GM23338 (cell line): ENCODE measurements around the gene TSHZ2.

Experiments
- CREB1 ChIP-seq: fragments of 250-450 bp; sonication (Bioruptor Pico); IDR thresholded peaks from 2 replicates; pipeline ENCODE4 v1.5.0; 2020; ENCODE audit warnings: low read depth, mild to moderate bottlenecking, moderate library complexity
- CTCF ChIP-seq, 2 experiments: fragments of 200-600 bp in 1 of 2; sonication (generic) in 1 of 2; conservative IDR thresholded peaks; 2 replicates each; pipeline versions ENCODE4 v1.5.1 to v1.6.1; 2016 to 2017; ENCODE audit warnings: antibody characterized with exemption in 2 of 2, low read depth in 2 of 2, mild to moderate bottlenecking in 2 of 2, moderate library complexity in 1 of 2
- EZH2 ChIP-seq: fragments of 200-600 bp; sonication (generic); IDR thresholded peaks from one replicate; pipeline ENCODE4 v1.8.0; 2017; ENCODE audit warnings: antibody characterized with exemption, mild to moderate bottlenecking, low read depth; ENCODE audit not compliant: unreplicated experiment
- EZH2phosphoT487 ChIP-seq: fragments of 200-600 bp; sonication (generic); IDR thresholded peaks from one replicate; pipeline ENCODE4 v1.8.1; 2018; ENCODE audit warnings: antibody characterized with exemption; ENCODE audit not compliant: unreplicated experiment
- JUNB ChIP-seq: IDR thresholded peaks from one replicate; pipeline ENCODE4 v1.6.1; 2016; ENCODE audit warnings: antibody characterized with exemption; ENCODE audit not compliant: unreplicated experiment
- NANOG ChIP-seq: IDR thresholded peaks from 2 replicates; pipeline ENCODE4 v1.6.1; 2016; ENCODE audit warnings: antibody characterized with exemption, borderline replicate concordance
- POLR2AphosphoS5 ChIP-seq: IDR thresholded peaks from 2 replicates; pipeline ENCODE4 v1.6.1; 2016; ENCODE audit warnings: antibody characterized with exemption, low read depth
- REST ChIP-seq: IDR thresholded peaks from one replicate; pipeline ENCODE4 v1.6.1; 2018; ENCODE audit warnings: antibody characterized with exemption; ENCODE audit not compliant: unreplicated experiment
- STAT1 ChIP-seq: IDR thresholded peaks from one replicate; pipeline ENCODE4 v1.6.1; 2016; ENCODE audit warnings: antibody characterized with exemption; ENCODE audit not compliant: unreplicated experiment
- ZNF114 ChIP-seq: fragments of 250-450 bp; sonication (Bioruptor Pico); IDR thresholded peaks from 2 replicates; pipeline ENCODE4 v1.5.0; 2020; ENCODE audit warnings: mild to moderate bottlenecking, moderate library complexity
- ZNF331 ChIP-seq: fragments of 250-450 bp; sonication (Bioruptor Pico); IDR thresholded peaks from 2 replicates; pipeline ENCODE4 v1.5.0; 2020; ENCODE audit warnings: low read depth, mild to moderate bottlenecking, moderate library complexity
- TF ChIP-seq, protein P1 (sequence below): IDR thresholded peaks from 2 replicates; pipeline ENCODE4 v1.6.1; 2016; ENCODE audit warnings: antibody characterized with exemption

DNA sequence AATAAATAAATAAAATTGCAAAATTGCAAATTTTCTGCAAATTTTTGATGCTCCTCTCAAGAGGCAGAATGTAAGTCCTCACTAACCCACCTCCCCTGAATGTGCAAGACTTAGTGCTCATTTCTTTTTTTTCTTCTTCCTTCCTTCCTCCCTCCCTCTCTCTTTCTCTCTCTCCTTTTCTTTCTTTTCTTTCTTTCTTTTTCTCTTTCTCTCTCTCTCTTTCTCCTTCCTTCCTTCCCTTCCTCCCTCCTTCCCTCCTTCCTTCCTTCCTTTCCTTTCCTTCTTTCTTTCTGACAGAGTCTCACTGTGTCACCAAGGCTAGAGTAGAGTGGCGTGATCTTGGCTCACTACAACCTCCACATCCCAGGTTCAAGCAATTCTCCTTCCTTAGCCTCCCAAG, 561.3 kb downstream of the TSHZ2 start:
- TF ChIP-seq CTCF (conservative IDR thresholded peaks at IDR 0.05; ENCODE audit: low read depth in 2 of 2) (no peak), POLR2AphosphoS5 (no peak), EZH2 (no peak), STAT1 (no peak), REST (no peak), EZH2phosphoT487 (no peak), CREB1 (CRISPR knock-in tag) (no peak), ZNF114 (no peak), ZNF331 (CRISPR knock-in tag) (no peak), NANOG (no peak), JUNB (no peak)
- TF ChIP-seq, protein P1, sequence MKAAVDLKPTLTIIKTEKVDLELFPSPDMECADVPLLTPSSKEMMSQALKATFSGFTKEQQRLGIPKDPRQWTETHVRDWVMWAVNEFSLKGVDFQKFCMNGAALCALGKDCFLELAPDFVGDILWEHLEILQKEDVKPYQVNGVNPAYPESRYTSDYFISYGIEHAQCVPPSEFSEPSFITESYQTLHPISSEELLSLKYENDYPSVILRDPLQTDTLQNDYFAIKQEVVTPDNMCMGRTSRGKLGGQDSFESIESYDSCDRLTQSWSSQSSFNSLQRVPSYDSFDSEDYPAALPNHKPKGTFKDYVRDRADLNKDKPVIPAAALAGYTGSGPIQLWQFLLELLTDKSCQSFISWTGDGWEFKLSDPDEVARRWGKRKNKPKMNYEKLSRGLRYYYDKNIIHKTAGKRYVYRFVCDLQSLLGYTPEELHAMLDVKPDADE = no peak
